HG02885 (cell line): ENCODE results near the gene RGS6.
A peak's percentile ranks its signal among the peaks of the same experiment; 100 is the strongest.

Experiments
- ATAC-seq: cut with Tn5 transposase; IDR thresholded peaks from one replicate; pipeline ENCODE4 v1.9.1; 2021; ENCODE audit warnings: mild to moderate bottlenecking; ENCODE audit not compliant: unreplicated experiment, poor library complexity

Gene RGS6

DNA sequence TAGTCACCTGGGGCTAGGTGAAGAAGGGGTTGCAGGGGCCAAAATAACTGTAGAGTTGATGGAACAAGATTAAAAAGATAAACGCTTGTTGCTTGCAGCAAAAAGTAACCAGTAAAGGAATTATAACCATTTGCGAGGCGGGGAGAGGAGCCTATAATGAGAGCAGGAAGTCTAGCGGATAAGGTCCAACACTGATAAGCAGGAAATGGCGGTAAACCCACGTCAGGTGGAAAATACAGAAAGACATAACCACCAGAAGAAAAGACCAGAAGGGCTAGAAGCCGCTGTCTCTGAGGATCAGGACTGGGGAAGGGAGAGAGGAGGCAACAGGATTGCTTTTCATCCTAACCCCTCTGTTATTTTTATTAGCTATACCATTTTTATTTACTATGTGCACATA, 658.3 kb downstream of the RGS6 start:
- ATAC-seq = no peak

- no peak for ATAC-seq
Measured at GRCh38 chr14:72591391-72591790, 659.2 kb downstream of the RGS6 start.

- no peak for ATAC-seq
Measured at GRCh38 chr14:72594099-72594901, 662.1 kb downstream of the RGS6 start.

DNA sequence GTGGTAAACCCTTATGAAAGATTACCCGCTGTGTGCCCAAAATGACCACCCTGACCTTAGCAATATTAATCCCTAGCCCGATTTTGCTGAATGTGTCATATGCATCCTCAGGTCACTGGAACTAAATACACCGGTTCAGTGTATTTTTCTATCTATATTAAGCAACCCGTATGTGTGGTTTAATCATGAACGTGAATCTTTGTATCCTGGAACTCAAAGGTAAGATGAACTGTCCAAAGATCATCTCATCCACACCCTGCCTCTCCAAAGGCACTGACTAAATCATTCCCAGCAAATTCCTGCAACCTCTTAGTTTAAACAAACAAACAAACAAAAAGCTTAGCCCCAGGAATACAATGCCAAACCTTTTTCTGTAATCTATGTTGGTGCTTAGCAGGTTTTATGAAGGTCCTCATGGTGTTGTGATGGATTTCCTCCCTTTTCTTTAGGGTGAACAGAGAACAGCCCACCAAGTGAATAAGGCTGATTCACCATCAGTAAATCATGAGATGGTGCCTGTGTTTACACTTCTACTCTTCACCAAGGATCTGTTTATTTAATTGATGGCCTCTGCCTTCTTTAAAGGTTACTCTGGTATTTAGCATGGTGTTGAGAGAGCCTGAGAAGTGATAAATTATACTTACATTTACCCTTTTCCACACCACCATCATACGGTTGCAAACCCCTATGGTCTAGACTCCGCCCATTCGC, 663.1 kb downstream of the RGS6 start:
- no peak for ATAC-seq

- peak; percentile 32 for ATAC-seq
Measured at GRCh38 chr14:72597252-72598233, 665.3 kb downstream of the RGS6 start.

DNA sequence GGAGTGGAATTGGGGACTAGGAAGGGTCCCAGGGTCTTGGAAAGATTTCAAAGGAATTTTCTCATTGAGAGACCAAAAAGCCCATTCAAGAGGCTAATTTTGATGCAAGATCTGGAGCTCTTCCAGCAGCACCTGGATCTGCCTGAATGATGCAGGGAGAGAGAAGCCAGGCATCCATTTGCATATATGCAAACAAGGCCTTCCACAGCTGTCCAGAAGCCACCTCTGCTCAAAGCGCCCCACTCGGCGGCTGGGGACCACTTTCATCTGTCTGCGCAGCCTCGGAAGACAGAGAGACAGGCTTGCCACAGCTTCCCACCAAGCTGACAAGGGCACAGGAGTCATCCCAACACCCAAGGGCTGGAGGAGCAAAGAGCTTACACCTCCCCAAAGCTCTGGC, 666.1 kb downstream of the RGS6 start:
- peak; percentile 59 for ATAC-seq

DNA sequence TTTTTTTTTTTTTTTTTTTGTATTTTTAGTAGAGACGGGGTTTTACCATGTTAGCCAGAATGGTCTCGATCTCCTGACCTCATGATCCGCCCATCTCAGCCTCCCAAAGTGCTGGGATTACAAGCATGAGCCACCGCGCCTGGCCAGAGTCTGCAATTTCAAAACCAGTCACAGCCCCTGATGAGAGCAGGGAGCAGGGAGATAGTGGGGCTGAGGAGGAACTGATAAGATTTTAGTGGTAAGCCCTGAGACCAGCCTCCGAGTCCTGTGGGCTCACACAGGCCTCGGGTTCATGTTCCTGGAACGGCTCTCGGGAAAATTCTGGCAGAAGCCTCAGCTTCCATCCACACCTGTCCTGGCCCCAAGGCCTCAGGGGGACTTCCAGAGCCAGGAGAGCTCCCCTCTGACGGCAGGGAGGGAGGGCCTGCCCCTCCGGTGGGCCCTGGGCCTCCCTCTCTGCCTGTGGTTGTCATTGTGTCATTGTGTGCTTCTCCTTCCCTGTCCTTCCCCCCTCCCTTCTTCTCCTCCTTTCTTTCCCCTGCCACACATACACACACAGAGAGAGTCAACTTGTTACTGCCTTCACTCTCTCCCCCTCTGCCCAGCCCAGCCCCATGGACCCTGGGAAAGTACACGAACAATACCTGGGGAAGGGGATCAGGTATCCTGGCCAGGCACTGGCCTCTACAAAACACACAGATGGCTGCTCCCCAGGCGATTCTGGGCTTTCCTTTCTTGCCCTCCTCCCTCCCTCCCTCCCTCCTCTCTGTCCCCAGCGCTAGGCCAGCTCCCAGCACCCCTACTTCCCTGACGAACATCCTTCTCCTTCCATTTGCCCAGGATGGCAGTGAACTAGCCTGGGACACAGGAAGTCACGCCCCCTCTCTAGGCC, 667.6 kb downstream of the RGS6 start:
- ATAC-seq = no peak

GRCh38 chr14:72600551-72601330, 668.5 kb downstream of the RGS6 start:
- no peak for ATAC-seq

- no peak for ATAC-seq
Measured at GRCh38 chr14:72603639-72604038, 671.4 kb downstream of the RGS6 start.

DNA sequence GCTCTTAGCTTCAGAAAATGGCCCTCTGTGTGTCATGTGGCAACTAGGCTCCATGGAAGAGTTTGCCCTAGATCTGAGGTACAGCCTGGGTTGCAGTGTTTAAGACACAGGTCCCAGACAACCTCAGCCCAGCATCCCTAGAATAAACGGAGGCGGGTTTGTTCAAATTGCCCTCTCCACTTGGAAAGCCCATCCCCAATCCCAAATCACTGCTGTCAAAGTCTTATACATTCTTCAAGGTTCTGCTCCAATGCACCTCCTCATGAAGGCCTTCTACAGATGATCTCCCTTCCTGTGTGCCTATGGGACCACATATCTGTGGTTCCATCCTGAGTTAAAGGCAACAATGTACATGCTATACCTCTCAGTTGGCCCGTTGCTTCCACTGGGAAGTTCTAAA, 671.9 kb downstream of the RGS6 start:
- no peak for ATAC-seq

GRCh38 chr14:72605096-72605920, 673.1 kb downstream of the RGS6 start:
- ATAC-seq = no peak

GRCh38 chr14:72605921-72606220, 673.6 kb downstream of the RGS6 start:
- ATAC-seq = no peak

- no peak for ATAC-seq
Measured at GRCh38 chr14:72606879-72607278, 674.6 kb downstream of the RGS6 start.

DNA sequence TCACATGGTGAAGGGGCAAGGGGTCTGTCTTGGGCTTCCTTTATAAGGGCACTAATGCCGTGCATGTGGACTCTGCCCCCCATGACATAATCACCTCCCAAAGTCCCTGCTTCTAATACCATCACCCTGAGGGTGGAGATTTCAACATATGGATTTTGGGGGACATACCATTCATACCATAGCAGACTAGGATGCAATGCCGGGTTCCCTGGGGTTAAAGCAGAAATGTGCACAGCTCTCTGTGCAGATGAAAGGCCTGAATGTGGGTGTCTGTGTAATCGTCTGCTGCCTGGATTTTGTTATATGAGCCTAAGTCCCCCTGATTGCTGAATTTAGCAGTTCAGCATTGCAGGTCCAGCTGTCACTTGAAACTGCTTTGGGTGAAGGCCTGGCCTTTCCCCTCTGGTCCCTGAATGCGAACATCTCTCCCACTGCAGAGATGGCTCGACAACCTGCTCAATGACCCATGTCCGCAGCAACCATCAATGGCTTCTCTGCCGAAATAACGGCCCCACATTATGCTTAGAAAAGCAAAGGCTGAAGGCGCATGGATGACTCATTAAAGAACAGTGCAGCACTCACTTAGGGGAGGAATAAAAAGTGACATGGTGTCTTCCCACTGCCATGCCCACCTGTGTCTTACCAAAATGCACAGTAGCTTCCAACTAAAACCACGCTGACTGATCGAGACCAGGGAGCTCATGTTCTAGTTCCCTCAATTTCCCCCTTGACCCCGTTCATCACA, 675.3 kb downstream of the RGS6 start:
- ATAC-seq = no peak

DNA sequence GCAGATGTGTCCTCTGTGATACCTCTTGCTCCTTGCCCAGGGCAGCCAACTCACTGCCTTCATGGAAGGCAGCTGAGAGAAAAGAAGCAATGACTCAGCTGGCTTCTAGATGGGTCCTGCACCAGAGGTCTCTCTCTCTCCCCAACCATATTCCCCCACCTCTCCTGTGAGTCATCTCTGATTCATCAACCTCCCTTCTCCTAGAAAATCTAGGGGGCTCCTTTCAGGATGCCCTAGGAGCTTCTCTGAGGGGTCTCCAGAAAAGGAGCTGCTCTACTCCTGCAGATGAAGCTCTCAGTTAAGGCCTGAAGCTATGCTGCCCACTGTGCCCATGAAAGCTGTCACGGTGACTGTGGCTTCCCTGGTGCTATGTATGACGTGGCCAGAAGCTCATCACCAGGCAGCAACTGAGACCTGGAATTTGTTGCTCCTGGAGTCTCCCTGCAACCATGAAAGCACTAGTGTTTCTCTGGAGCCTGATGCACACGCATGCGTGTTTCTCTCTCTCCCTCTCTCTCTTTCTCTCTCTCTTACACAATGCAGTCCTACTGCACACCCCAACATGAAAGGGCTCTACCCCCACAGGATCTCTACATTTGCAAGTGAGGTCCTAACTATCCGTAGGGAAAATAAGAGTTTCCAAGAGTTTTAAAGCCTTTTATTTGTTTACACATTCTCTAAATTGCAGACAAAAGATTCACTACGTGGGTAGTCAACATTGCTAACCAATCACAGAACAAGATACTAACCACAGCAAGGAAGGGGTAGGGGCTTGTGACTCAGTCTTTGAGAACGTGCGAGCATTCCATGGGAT, 676.4 kb downstream of the RGS6 start:
- ATAC-seq = no peak

GRCh38 chr14:72609205-72609916, 677.1 kb downstream of the RGS6 start:
- ATAC-seq = no peak
